ENCODE data around the gene PTPRA.

PTPRA gene

GRCh38 chr20:2902291-2902690 lies 29.0 kb downstream of the PTPRA start:
- H3K36me3 ChIP-seq (ENCODE audit: control insufficient read depth, low read length) = no peaks in the 10 kb centered on the region
- H3K4me2 ChIP-seq (ENCODE audit: low read length) = no peak overlapping the region
- H3K4me3 ChIP-seq (ENCODE audit: low read length) = no peak overlapping the region
- H3K27ac ChIP-seq (ENCODE audit: low read depth, low read length) = no peak overlapping the region
- peaks cover 58% of the 10 kb centered on the region for H3K79me2 ChIP-seq (ENCODE audit: control insufficient read depth, low read length)
- H4K20me1 ChIP-seq (ENCODE audit: control insufficient read depth, insufficient read depth, low read depth, low read length) = no peaks in the 10 kb centered on the region
- peaks cover 8% of the 10 kb centered on the region for H3F3A ChIP-seq (ENCODE audit: control insufficient read depth, insufficient read depth)
- H3K9me2 ChIP-seq (replicated peaks; ENCODE audit: control insufficient read depth, low read length) = no peaks in the 10 kb centered on the region
- H3K27me3 ChIP-seq (ENCODE audit: control insufficient read depth, low read length) = no peaks in the 10 kb centered on the region
- H3K9me3 ChIP-seq (ENCODE audit: control insufficient read depth, insufficient read depth, low read length) = no peaks in the 10 kb centered on the region
- H3K4me1 ChIP-seq (ENCODE audit: control insufficient read depth, low read length) = peaks cover 27% of the 10 kb centered on the region
- TF ChIP-seq, protein P1, sequence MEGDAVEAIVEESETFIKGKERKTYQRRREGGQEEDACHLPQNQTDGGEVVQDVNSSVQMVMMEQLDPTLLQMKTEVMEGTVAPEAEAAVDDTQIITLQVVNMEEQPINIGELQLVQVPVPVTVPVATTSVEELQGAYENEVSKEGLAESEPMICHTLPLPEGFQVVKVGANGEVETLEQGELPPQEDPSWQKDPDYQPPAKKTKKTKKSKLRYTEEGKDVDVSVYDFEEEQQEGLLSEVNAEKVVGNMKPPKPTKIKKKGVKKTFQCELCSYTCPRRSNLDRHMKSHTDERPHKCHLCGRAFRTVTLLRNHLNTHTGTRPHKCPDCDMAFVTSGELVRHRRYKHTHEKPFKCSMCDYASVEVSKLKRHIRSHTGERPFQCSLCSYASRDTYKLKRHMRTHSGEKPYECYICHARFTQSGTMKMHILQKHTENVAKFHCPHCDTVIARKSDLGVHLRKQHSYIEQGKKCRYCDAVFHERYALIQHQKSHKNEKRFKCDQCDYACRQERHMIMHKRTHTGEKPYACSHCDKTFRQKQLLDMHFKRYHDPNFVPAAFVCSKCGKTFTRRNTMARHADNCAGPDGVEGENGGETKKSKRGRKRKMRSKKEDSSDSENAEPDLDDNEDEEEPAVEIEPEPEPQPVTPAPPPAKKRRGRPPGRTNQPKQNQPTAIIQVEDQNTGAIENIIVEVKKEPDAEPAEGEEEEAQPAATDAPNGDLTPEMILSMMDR (IDR thresholded peaks at IDR 0.05; ENCODE audit: low read depth, low read length, poor library complexity, severe bottlenecking) = no peak
- TF ChIP-seq EZH2phosphoT487 (IDR thresholded peaks at IDR 0.05; ENCODE audit: borderline replicate concordance, low read length) = no peak

DNA sequence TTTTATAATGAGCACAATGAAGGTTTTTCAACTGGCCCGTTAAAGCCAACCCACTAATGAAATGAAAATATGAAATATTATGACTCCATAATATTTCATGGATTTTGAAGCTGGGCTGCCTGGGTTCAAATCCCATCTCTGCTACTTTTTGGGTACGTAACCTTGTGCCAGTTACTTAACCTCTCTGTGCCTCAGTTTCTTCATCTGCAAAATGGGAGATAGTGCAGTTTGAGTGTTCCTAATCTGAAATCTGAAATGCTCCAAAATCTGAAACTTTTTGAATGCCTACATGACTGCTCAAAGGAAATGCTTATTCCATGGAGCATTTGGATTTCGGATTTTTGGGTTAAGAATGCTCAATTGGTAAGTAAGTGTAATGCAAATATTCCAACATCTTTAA lies 29.5 kb downstream of the PTPRA start:
- no peak overlapping the region for H3K4me3 ChIP-seq (ENCODE audit: low read length)
- no peaks in the 10 kb centered on the region for H3K9me3 ChIP-seq (ENCODE audit: control insufficient read depth, insufficient read depth, low read length)
- H3K4me1 ChIP-seq (ENCODE audit: control insufficient read depth, low read length) = peaks cover 27% of the 10 kb centered on the region
- peaks cover 8% of the 10 kb centered on the region for H3F3A ChIP-seq (ENCODE audit: control insufficient read depth, insufficient read depth)
- H3K4me2 ChIP-seq (ENCODE audit: low read length) = no peak overlapping the region
- H3K27ac ChIP-seq (ENCODE audit: low read depth, low read length) = no peak overlapping the region
- no peaks in the 10 kb centered on the region for H3K9me2 ChIP-seq (replicated peaks; ENCODE audit: control insufficient read depth, low read length)
- H4K20me1 ChIP-seq (ENCODE audit: control insufficient read depth, insufficient read depth, low read depth, low read length) = no peaks in the 10 kb centered on the region
- TF ChIP-seq EZH2phosphoT487 (IDR thresholded peaks at IDR 0.05; ENCODE audit: borderline replicate concordance, low read length) = no peak
- TF ChIP-seq, protein P1 (IDR thresholded peaks at IDR 0.05; ENCODE audit: low read depth, low read length, poor library complexity, severe bottlenecking) = no peak
- H3K27me3 ChIP-seq (ENCODE audit: control insufficient read depth, low read length) = no peaks in the 10 kb centered on the region
- H3K79me2 ChIP-seq (ENCODE audit: control insufficient read depth, low read length) = peaks cover 56% of the 10 kb centered on the region
- H3K36me3 ChIP-seq (ENCODE audit: control insufficient read depth, low read length) = no peaks in the 10 kb centered on the region

DNA sequence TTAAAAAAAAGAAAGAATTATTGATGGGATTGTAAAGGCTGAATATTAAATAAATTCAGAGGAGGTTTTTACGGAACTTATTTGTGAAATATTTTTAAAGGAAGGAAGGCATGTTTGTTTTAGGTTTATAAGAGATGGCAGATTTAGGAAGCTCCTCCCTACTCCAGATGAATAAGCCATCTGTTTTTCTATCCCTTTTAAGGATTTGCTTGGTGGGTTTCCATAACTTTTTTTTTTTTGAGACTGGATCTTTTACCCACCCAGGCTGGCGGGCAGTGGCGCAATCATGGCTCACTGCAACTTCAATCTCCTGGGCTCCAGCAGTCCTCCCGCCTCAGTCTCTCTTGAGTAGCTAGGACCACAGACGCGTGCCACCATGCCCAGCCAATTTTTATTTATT lies 30.4 kb downstream of the PTPRA start:
- Histone ChIP-seq H3F3A (ENCODE audit: control insufficient read depth, insufficient read depth) (peaks cover 8% of the 10 kb centered on the region), H3K4me2 (ENCODE audit: low read length) (no peak overlapping the region), H3K9me2 (replicated peaks; ENCODE audit: control insufficient read depth, low read length) (no peaks in the 10 kb centered on the region), H3K79me2 (ENCODE audit: control insufficient read depth, low read length) (peaks cover 54% of the 10 kb centered on the region), H3K36me3 (ENCODE audit: control insufficient read depth, low read length) (no peaks in the 10 kb centered on the region), H3K27ac (ENCODE audit: low read depth, low read length) (no peak overlapping the region), H3K9me3 (ENCODE audit: control insufficient read depth, insufficient read depth, low read length) (no peaks in the 10 kb centered on the region), H3K4me1 (ENCODE audit: control insufficient read depth, low read length) (peaks cover 27% of the 10 kb centered on the region), H3K27me3 (ENCODE audit: control insufficient read depth, low read length) (no peaks in the 10 kb centered on the region), H4K20me1 (ENCODE audit: control insufficient read depth, insufficient read depth, low read depth, low read length) (no peaks in the 10 kb centered on the region), H3K4me3 (ENCODE audit: low read length) (no peak overlapping the region)
- TF ChIP-seq, protein P1 (IDR thresholded peaks at IDR 0.05; ENCODE audit: low read depth, low read length, poor library complexity, severe bottlenecking) = no peak
- no peak for TF ChIP-seq EZH2phosphoT487 (IDR thresholded peaks at IDR 0.05; ENCODE audit: borderline replicate concordance, low read length)

- TF ChIP-seq, protein P1 (IDR thresholded peaks at IDR 0.05; ENCODE audit: low read depth, low read length, poor library complexity, severe bottlenecking) = no peak
- no peak for TF ChIP-seq EZH2phosphoT487 (IDR thresholded peaks at IDR 0.05; ENCODE audit: borderline replicate concordance, low read length)
- H3K79me2 ChIP-seq (ENCODE audit: control insufficient read depth, low read length) = peaks cover 28% of the 10 kb centered on the region
Measured at GRCh38 chr20:2907519-2907918, 34.2 kb downstream of the PTPRA start.

More at GRCh38 chr20:2907519-2907918, 34.2 kb downstream of the PTPRA start:
- H3K36me3 ChIP-seq (ENCODE audit: control insufficient read depth, low read length) = no peaks in the 10 kb centered on the region
- no peaks in the 10 kb centered on the region for H3K4me1 ChIP-seq (ENCODE audit: control insufficient read depth, low read length)
- no peak overlapping the region for H3K27ac ChIP-seq (ENCODE audit: low read depth, low read length)
- no peaks in the 10 kb centered on the region for H3K9me3 ChIP-seq (ENCODE audit: control insufficient read depth, insufficient read depth, low read length)
- no peaks in the 10 kb centered on the region for H4K20me1 ChIP-seq (ENCODE audit: control insufficient read depth, insufficient read depth, low read depth, low read length)
- H3F3A ChIP-seq (ENCODE audit: control insufficient read depth, insufficient read depth) = peaks cover 4% of the 10 kb centered on the region
- no peak overlapping the region for H3K4me2 ChIP-seq (ENCODE audit: low read length)
- no peak overlapping the region for H3K4me3 ChIP-seq (ENCODE audit: low read length)
- H3K27me3 ChIP-seq (ENCODE audit: control insufficient read depth, low read length) = no peaks in the 10 kb centered on the region
- no peaks in the 10 kb centered on the region for H3K9me2 ChIP-seq (replicated peaks; ENCODE audit: control insufficient read depth, low read length)
